GM18861 (cell line): ENCODE measurements around the gene L3MBTL2.
A peak's percentile ranks its signal among the peaks of the same experiment; 100 is the strongest.

Experiments
- ATAC-seq: cut with Tn5 transposase; IDR thresholded peaks from one replicate; pipeline ENCODE4 v1.9.1; 2021; ENCODE audit not compliant: unreplicated experiment

The L3MBTL2 gene

GRCh38 chr22:41206719-41207118 lies 1.6 kb downstream of the L3MBTL2 start:
- no peak for ATAC-seq

- ATAC-seq = no peak
These were observed 10.3 kb downstream of the L3MBTL2 start for GRCh38 chr22:41215409-41215808.

- no peak for ATAC-seq
These were observed 10.8 kb downstream of the L3MBTL2 start for GRCh38 chr22:41215926-41216325.

- ATAC-seq = no peak
These were observed 11.9 kb downstream of the L3MBTL2 start for GRCh38 chr22:41216984-41217383.

DNA sequence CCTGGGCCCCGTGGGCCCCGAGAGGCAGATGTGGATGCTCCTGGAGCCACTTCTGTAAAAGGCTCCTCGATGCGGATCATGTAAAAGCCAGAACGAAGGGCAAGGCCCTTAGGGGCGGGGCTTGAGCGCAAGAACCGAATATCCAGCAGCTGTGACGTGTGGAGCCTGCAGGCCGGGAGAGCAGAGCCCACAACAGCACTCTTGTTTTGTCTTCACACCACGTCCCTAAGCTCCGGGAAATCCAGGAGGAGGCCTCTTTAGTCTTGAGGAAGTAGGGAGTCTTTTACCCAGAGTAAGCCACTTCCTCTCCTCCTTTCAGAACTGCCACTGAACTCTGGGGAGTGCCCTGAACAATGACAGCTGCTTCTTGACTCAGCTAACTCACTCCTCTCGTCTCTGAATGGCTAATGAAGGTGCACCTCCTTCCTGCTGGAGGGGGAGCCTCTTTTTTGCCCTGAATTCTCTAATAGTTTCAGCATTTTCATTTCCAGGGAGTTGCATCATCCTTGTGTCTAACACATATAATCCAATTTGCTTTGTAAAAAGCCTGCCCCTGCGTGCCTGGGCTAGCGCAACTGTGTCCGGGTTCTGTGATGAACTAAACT lies 12.5 kb downstream of the L3MBTL2 start:
- ATAC-seq = no peak

- ATAC-seq = no peak
These were observed 17.9 kb downstream of the L3MBTL2 start for GRCh38 chr22:41222846-41223507.

DNA sequence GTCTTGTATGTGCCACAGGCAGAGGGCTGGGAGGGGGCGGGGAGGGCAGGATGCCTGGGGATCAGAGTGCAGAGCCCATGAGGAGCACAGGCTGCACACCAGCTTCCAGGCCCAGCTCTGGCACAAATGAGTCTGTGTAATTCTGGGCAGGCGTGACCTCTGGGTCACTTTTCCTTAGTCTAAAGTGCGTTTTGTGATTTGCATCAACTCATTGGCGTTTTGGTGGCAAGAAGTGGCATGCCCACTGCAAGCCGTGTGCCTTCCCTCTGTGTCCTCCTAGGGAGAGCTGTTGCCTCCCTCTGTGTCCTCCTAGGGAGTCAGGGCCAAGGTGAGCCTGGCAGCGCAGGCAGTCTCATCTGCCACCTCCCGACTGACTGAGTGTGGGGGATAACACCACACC lies 18.4 kb downstream of the L3MBTL2 start:
- ATAC-seq = no peak

DNA sequence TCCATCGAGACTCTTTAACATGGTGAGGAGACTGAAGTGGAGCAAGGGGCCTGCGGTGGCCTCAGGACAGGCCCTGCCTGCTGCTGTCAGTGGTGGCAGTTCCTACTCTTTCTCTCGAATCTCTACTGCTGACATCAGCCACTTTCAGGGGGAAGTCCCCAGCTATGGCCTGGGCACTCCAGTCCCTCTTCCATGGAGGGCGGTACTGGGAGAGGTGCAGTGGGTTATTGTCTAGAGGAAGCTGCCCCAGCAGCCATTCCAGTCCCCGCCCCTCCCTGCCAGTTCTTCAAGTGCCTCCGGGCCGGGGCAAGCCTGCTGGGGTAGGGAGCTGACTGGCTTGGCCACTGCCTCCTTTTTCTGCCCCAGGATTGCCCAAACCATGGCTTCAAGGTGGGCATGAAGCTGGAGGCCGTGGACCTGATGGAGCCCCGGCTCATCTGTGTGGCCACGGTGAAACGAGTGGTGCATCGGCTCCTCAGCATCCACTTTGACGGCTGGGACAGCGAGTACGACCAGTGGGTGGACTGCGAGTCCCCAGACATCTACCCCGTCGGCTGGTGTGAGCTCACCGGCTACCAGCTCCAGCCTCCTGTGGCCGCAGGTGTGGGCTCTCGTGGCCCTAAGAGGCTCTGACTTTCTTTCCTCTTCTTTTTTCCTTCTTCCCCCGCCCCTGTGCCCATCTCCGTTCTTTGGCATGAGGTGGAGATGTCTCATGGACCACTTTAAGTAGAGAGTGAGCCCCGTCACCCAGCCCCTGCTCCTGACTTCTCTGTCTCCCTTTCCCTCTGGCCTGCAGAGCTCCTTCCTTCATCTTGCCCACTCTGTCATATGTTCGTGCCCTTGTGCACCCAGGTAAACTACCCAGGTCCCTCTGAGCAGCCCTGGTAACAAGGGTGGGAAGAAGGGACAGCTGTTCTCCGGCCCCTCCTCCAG lies 21.9 kb downstream of the L3MBTL2 start:
- ATAC-seq = no peak

DNA sequence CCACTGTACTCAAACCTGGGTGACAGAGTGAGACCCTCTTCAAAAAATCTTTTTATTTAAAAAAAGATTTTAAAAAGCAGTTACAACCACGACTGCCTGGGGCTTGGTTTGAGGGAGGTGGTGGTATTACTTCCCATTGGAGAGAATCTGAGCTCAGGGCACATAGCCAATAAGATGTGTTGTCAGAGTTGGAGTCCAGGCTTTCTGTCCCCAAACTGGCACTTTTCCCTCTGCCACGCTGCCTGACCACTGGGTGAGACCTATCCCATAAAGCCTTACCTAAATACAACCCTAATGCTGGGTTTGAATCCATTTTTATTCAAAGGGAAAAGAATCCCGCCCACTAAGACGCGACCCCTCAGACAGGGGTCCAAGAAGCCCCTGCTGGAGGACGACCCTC lies 24.1 kb downstream of the L3MBTL2 start:
- no peak for ATAC-seq

DNA sequence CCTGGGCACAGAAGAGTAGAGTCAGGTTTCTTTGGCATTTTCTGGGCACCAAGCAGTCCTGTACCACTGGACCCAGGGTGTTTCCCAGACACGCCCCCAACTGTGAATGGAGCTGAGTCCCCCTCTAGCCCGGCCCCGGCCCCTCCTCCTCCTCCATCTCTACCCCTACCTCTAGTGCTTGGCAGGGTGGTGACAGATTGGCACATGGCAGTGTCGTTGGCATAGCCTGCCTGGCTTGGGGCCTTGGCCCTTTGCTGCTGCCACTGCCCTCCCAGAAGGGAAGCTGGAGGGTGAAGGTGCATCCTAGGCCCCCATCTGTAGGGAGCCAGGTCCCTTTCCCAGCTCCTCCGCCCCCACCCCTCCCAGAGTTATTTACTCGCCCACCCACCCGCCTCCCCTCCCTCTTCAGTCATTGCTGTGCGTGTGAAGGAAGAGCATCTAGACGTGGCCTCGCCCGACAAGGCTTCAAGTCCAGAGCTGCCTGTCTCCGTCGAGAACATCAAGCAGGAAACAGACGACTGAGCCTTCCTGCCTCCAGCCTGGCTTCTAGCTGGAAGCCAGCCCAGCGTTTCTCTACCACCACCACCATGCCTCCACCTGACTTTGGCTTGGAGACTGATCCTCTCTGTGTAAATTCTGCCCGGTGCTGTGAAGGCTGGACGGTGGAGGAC lies 24.8 kb downstream of the L3MBTL2 start:
- ATAC-seq = no peak

- no peak for ATAC-seq
These were observed 25.3 kb downstream of the L3MBTL2 start for GRCh38 chr22:41230401-41230785.

DNA sequence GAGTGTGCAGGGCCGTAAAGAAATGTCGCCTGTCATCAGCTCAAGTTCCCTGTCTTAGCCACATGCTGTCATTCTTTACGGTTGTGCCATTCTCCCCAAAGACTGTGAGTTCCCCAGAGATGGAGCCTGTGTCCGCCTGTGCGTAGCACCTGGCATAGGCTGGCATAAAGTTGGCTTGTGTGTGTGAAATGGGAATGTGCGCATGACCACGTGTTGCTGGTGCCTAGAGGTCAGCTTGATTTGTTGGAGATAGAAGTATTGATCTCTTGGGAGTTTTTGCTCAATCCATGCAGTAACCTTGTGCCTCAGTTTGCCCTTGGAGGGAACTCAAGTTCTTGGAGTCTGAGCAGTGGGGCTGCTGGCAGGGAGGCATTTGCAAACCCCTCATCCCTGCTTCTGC lies 26.3 kb downstream of the L3MBTL2 start:
- ATAC-seq = no peak

DNA sequence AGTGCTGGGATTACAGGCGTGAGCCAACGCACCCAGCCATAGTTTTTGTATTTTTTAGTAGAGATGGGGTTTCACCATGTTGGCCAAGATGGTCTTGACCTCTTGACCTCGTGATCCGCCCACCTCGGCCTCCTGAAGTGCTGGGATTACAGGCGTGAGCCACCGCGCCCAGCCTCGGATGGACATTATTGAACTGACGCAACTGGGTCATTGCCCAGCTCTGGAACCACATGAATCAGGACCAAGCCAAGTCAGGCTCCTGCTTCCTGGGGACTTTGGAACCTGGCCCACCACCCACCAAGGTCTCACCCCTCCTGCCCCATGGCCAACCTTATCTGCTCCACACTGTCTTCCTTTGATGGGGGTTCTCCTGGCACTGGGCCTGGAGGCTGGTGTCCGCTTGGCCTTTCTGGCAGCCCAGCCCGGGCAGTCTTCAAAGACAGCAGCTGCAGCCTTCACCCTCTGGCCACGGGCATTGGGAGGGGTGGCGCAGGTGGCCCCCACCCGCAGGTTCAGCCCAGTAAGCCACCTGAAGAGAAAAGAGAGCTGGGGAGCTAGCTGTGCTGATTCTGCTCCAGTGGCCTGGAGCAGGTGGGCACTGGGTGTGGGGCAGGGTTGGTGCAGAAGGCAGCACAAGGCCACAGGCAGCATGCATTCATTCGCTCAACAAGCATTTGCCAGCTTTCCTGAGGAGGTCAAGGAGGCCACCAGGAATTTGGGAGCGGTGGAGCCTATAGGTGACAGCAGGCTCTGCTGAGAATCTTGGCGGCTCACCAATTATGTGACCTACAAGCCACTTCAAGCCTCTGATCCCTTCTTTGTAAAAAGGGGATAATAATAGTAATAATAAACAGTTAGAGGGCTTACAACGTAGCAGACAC lies 29.9 kb downstream of the L3MBTL2 start:
- no peak for ATAC-seq

DNA sequence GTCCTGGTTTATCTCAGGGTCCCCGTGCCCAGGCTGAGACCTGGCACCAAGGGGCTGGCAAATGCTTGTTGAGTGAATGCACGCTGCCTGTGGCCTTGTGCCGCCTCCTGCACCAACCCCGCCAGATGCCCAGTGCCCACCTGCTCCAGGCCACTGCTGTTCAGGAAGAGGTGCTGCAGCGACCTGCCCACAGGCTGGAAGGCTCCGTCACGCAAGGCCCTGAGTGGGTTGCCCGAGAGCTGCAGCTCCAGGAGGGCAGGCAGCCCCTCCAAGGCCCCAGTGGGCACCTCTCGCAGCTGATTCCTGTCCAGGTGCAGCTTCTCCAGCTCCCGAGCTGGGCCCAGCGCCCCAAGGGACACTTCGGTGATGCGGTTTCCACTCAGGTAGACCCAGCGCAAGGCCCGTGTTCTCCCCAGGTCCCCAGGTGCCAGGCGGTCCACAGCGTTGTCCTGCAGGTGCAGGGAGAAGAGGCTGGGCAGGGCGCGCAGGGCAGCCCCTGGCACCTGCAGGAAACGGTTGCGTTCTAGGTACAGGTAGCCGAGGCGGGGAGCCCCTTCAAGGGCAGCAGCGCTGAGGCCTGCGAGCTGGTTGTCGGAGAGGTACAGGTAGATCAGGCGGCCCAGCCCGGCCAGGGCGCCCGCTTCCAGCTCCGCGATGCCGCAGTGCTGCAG lies 32.1 kb downstream of the L3MBTL2 start:
- ATAC-seq = no peak

DNA sequence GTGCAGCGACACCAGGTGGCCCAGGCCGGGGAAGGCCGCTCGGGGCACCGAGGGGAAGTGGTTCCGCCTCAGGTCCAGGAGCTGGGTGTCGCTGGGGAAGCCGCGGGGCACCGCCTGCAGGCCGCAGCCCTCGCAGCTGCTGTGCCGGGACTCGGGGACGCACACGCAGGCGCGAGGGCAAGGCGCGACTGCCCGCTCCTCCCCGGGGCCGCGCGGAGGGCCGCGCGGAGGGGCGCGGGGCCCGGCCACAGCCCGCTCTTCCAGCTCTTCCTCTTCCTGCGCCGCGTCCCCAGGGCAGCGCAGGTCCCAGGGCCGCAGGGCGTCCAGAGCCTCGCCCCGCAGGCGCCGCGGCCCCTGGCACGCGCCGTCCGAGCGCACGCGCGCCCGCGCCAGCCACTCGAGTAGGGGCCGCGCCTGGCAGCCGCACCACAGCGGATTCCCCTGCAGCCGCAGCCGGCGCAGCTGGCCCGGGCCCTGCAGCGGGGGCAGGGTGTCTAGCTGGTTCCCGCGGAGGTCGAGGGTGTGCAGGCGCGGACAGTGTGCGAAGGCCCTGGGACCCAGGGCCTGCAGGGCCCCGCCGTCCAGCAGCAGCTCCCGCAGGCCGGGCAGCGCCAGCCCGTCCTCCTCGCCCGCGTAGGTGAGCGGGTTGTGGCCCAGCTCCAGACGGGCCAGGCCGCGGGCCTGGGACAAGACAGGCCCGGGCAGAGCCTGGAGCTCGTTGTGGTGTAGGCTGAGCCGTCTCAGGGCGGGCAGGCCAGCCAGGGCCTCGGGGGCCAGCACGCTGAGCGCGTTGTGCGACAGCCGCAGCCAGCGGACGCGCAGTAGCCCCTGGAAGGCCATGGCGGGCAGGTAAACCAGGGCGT lies 32.8 kb downstream of the L3MBTL2 start:
- peak; percentile 58 for ATAC-seq

DNA sequence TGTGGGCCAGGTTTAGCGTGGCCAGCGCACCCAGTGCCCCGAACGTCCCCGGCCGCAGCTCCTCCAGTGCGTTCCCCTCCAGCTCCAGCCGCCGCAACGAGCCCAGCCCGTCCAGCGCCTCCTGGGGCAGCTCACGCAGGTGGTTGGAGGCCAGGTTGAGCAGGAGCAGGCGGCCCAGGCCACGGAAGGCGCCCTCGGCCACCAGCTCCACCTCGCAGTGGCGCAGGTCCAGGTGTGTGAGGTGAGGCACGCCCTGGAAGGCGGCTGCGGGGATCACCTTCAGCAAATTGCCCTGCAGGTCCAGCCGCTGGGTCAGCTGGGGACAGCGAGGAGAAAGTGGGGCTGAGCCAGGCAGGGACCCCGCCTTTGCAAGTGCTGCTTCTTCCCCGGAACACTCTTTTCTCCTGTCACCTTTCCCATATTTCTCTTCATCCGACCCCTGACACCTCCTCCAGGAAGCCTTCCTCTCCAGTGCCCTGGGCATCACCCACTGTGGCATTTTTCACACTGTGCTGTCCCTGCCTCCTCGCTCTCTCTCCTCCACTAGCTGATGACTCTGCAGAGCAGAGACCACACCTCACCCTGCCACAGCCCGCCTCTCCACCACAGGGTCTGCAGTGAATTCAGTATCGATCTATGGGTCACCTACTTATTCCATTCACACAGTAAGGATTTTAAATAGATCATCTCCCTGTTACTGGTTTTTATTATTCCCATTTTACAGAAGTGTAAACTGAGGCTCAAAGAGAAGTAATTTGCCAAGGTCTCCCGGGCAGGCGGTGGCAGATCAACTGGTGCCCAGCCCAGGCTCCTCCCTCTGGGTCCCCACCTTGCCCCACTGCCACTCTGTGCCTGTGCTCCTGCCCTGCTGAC lies 33.7 kb downstream of the L3MBTL2 start:
- ATAC-seq = no peak

DNA sequence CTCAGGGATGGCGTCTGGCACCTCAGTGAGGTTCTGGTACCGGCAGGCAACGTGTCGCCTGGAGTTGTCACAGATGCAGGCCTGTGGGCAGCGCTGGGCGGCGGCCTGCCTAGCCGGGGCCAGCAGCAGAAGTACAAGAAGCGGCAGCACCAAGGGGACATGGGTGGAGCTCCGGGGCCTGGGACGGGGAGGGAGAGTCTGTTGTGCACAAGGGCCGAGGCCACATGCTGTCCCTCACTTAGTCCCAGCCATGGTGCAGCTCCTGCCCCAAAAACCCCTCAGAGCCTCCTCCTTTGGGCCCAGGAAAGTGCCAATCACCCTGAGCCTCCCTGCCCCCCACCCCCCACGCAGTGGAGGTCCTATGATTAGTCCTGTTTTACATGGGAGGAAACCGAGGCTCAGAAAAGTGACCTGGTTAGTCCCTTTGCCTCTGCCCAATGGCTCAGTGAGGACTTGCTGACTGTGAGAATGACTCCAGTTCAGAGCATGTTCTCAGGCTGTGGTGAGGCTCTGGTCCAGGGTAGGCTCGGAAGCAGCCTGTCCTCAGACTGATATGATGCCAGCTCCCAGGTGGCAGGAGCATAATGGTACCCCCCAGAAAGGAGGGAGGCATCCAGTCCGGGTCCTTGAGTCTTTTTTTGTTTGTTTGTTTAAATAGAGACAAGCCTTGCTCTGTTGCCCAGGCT lies 34.5 kb downstream of the L3MBTL2 start:
- no peak for ATAC-seq
